HK-2 (cell line): ENCODE measurements around the gene E2F2.

ENCODE experiments used
- DNase-seq: peaks from one replicate; pipeline ENCODE4 v3.0.0-alpha.2; 2018; ENCODE audit not compliant: unreplicated experiment

E2F2 gene

GRCh38 chr1:23530747-23531561, at the start of gene E2F2:
Gene E2F2, minus strand, starts transcription at chr1:23531233. Its CDS starts 440 bp downstream, at chr1:23530793.
- DNase-seq = peak; percentile 88

- no peak for DNase-seq
These were observed 47.9 kb upstream of the E2F2 start for GRCh38 chr1:23578997-23579363.

- no peak for DNase-seq
These were observed 47.4 kb upstream of the E2F2 start for GRCh38 chr1:23578311-23578996.

- DNase-seq = peak; percentile 37
These were observed 46.3 kb upstream of the E2F2 start for GRCh38 chr1:23577056-23578004.

GRCh38 chr1:23576338-23577055, 45.5 kb upstream of the E2F2 start:
- no peak for DNase-seq

GRCh38 chr1:23575226-23575810, 44.3 kb upstream of the E2F2 start:
- no peak for DNase-seq

- DNase-seq = no peak
These were observed 43.3 kb upstream of the E2F2 start for GRCh38 chr1:23574265-23574754.

- no peak for DNase-seq
These were observed 42.6 kb upstream of the E2F2 start for GRCh38 chr1:23573574-23574182.

- no peak for DNase-seq
These were observed 40.4 kb upstream of the E2F2 start for GRCh38 chr1:23571465-23571864.

GRCh38 chr1:23570001-23570691, 39.1 kb upstream of the E2F2 start:
- DNase-seq = no peak

- DNase-seq = no peak
These were observed 37.8 kb upstream of the E2F2 start for GRCh38 chr1:23568608-23569383.

GRCh38 chr1:23567996-23568607, 37.1 kb upstream of the E2F2 start:
- DNase-seq = no peak

- DNase-seq = no peak
These were observed 36.6 kb upstream of the E2F2 start for GRCh38 chr1:23567629-23567995.

GRCh38 chr1:23566304-23566703, 35.3 kb upstream of the E2F2 start:
- DNase-seq = no peak

GRCh38 chr1:23565776-23566175, 34.7 kb upstream of the E2F2 start:
- no peak for DNase-seq

- DNase-seq = no peak
These were observed 33.6 kb upstream of the E2F2 start for GRCh38 chr1:23564529-23565122.

- no peak for DNase-seq
These were observed 32.8 kb upstream of the E2F2 start for GRCh38 chr1:23563755-23564374.

GRCh38 chr1:23563003-23563402, 32.0 kb upstream of the E2F2 start:
- no peak for DNase-seq
